Measurements from ENCODE around the gene RHD.
"Not testable (repeated sequence)": the region's sequence is repeated elsewhere in the genome, so short reads cannot be mapped to it uniquely, and the experiment has no call there.

DNA sequence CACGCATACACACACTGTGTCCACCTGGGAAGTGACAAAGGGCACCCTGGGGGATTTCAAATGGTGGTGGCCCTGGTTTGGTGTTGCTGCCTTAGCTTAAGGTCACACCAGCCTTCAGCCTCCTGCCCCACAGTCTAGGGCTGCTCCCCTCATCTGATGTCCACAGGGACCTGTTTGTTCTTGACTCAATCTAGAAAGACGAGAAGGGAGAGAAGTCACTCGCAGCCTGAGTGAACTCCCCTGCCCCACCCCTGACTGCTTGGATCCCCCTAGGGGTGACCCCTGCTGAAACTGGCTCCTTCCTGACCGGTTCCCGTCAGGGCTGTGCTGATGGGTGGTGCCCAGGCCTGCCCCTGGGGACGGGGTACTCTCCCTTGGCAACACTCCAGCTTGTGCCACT is 14.9 kb downstream of the RHD start:
- TF ChIP-seq CTCF (IDR thresholded peaks at IDR 0.05; ENCODE audit: low read length); EZH2 (IDR thresholded peaks at IDR 0.05; ENCODE audit: borderline replicate concordance, low read length): not testable (repeated sequence)
